Measurements from ENCODE around the gene CNTNAP2. TPM values are rescaled to one million over a fixed set of nuclear protein-coding genes. Genes with fewer than 3 reads are reported as not detected.

The CNTNAP2 gene
- total and polyA plus RNA-seq, 2 donors (not counting 1 experiment from before 2014, with no cell fraction given): not detected

GRCh38 chr7:148468700-148469098, 2352.1 kb downstream of the CNTNAP2 start:
- Histone ChIP-seq H3K4me1 (ENCODE audit: control insufficient read depth, extremely low read depth, insufficient read depth, low read length) (no peaks in the 10 kb centered on the region), H4K20me1 (ENCODE audit: control insufficient read depth, extremely low read depth, insufficient read depth, low read length) (no peaks in the 10 kb centered on the region), H3K4me2 (ENCODE audit: extremely low read depth, insufficient read depth, low read length) (no peak overlapping the region), H3K79me2 (ENCODE audit: control insufficient read depth, insufficient read depth, low read length) (no peaks in the 10 kb centered on the region), H2AFZ (ENCODE audit: low read length) (no peak overlapping the region), H3K4me3 (replicated peaks in 1 of 4; ENCODE audit: control extremely low read depth in 1 of 4, insufficient read depth in 1 of 4, low read depth in 3 of 4, low read length in 4 of 4) (no peak overlapping the region), H3K27ac (ENCODE audit: insufficient read depth, low read length) (no peak overlapping the region), H3K9me3 (ENCODE audit: control insufficient read depth, insufficient read depth, low read depth, low read length) (no peaks in the 10 kb centered on the region), H3K36me3 (ENCODE audit: control insufficient read depth, insufficient read depth, low read length) (no peaks in the 10 kb centered on the region), H3K9ac (ENCODE audit: insufficient read depth, low read length) (no peak overlapping the region), H3K27me3 (ENCODE audit: control insufficient read depth, insufficient read depth, low read length) (no peaks in the 10 kb centered on the region)
- DNase-seq (ENCODE audit: low read depth in 2 of 2): no peak
- no peak for TF ChIP-seq CTCF (conservative IDR thresholded peaks at IDR 0.05 in 1 of 2, IDR thresholded peaks at IDR 0.05 in 1 of 2; ENCODE audit: low read depth in 1 of 2, low read length in 2 of 2)
- TF ChIP-seq EZH2 (IDR thresholded peaks at IDR 0.05; ENCODE audit: low read length, missing control alignments): no peak

Data from fibroblast of lung (primary cell).